H1 (cell line): ENCODE results near the gene CIAO3. TPM values are rescaled to one million over a fixed set of nuclear protein-coding genes. Genes with fewer than 3 reads are reported as not detected.

Experiments
- FOSL1 ChIP-seq: IDR thresholded peaks from 2 replicates; pipeline ENCODE4 v1.6.1; 2011; ENCODE audit warnings: mild to moderate bottlenecking, low read depth, low read length, moderate library complexity; ENCODE audit not compliant: insufficient read depth
- HDAC6 ChIP-seq: IDR thresholded peaks from one replicate; pipeline ENCODE4 v1.7.1; 2012; ENCODE audit warnings: low read depth, mild to moderate bottlenecking, inconsistent platforms, low read length, moderate library complexity
- KDM5A ChIP-seq: fragments of 200-600 bp; IDR thresholded peaks from 2 replicates; pipeline ENCODE4 v1.7.1; 2012; ENCODE audit warnings: mild to moderate bottlenecking, low read length, inconsistent platforms, mixed read lengths
- RNF2 ChIP-seq: fragments of 200-900, 300-1000 bp; sonication (generic); IDR thresholded peaks from 2 replicates; pipeline ENCODE4 v1.7.1; 2016; ENCODE audit warnings: borderline replicate concordance, low read depth, mild to moderate bottlenecking, antibody characterized with exemption, low read length; ENCODE audit not compliant: poor library complexity, severe bottlenecking; ENCODE audit errors: missing control alignments
- polyA plus RNA-seq, 7 experiments: library from polyadenylated mRNA; depleted of rRNA in 3 of 7; stranded (reverse) in 5 of 7; unstranded in 2 of 7; fragments of >200 nt in 5 of 7; fragments of 200-250 nt in 2 of 7; gene quantifications; 1 replicate in 5 of 7; 2 replicates in 1 of 7; 4 replicates in 1 of 7; pipeline versions ENCODE4 v1.2.1 to v1.2.3, GENCODE V29; 2011 to 2013; ENCODE audit warnings: missing spikeins in 2 of 7, mixed read lengths in 2 of 7
- total RNA-seq: library from RNA; stranded (reverse); fragmentation: NEBNext Ultra II Directional; extraction: Animal tissue kit (Norgen Biotek cat#: 25700); gene quantifications from 2 replicates; pipeline ENCODE4 v1.2.1, GENCODE V29; 2021

CIAO3 gene
- total and polyA plus RNA-seq, 2 of the 8 experiments (the other 6 are each of a cell fraction or from before 2014, with no cell fraction given) = 20.0 to 20.4 TPM

DNA sequence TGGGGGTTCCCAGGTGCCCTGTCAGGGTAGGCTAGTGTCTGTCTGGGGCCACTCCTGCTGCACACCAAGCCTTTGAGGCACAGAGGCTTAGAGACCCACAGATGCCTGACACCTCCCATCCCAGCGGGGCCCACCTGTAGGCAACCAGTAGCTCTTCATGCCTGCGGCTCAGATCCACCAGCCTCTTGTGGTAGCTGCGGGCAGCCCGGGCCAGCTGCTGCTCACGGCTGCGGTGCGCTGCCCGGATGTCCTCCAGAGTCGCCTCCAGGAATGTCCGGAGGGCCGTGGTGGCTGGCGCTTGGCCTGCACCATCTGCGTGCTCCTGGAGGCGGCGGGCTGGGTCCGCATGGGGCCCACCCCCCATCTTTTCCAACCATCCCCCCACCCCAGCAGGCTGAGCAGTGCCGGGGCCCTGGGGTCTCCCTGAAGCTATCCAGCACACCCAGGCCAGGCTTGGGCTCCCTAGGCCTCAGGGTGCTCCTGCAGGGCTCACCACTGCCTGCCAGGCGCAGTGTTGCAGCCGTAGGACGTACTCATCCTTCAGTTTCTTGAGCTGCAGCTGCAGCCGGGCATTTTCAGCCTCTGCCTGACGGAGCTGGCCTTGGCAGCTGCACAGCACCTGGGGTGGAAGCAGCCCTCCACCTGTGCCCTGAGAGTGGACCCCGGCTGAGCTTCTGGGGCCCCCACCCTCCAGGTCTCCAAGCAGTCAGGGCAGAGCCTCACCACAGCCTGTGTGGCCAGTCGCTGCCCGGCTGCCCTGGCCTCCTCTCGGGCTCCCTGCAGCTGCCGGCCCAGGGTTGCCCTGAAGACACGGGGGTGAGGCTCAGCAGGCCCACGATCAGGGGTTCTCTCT, 16.4 kb downstream of the CIAO3 start (continued):
- TF ChIP-seq HDAC6 (no peak), KDM5A (no peak), FOSL1 (no peak), RNF2 (no peak)
